Stimulated activated CD4-positive, alpha-beta T cell treated with anti-CD3 and anti-CD28 coated beads, TNF-alpha, amount 100 ng/mL, for 24 hours (primary cell): ENCODE data around the gene ARL8A.
"Not testable (repeated sequence)": the region's sequence is repeated elsewhere in the genome, so short reads cannot be mapped to it uniquely, and the experiment has no call there.

Experiments
- DNase-seq, 3 experiments: peaks; one replicate each; pipeline ENCODE4 v3.0.0-alpha.2; 2020; ENCODE audit warnings: low read depth in 3 of 3

ARL8A gene

DNA sequence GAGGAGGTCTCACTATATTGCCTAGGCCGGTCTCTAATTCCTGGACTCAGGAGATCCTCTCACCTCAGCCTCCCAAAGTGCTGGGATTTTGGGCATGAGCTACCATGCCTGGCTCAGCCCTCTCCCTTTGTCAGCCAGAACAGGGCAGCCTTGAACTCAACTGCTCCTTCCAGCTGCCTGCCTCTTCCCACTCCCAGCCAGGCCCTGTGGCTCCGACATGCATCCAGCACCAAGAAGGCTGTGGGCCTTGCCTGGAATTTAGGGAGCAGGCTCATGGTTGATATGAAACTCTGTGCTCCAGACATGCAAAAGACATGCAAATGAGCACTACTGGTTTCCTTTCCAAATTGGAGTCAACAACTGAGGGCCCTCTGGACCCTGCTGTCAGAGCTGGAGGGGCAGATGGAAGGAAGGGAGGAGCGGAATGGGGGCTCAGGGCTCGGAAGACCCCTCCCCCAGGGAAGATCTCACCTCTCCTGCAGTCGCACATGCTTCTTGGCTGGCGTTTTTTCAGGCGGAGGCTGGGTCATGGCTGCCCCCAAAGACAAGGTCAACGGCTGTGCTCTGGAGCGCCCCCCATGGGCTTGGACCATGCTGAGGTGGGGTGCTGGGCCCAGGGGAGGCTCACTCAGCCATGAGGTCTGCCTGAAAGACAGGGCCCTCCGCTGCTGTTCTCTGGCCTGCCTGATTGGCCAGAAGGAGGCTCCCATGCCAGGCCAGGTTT lies 14.4 kb upstream of the ARL8A start:
- DNase-seq, result peak in 1 of 3 experiments; percentile 44

GRCh38 chr1:202157945-202158344 lies 13.4 kb upstream of the ARL8A start:
- no peak for DNase-seq

GRCh38 chr1:202156590-202156989 lies 12.1 kb upstream of the ARL8A start:
- DNase-seq, result no peak

- DNase-seq, result no peak
Observed at GRCh38 chr1:202155478-202156021, 11.0 kb upstream of the ARL8A start.

DNA sequence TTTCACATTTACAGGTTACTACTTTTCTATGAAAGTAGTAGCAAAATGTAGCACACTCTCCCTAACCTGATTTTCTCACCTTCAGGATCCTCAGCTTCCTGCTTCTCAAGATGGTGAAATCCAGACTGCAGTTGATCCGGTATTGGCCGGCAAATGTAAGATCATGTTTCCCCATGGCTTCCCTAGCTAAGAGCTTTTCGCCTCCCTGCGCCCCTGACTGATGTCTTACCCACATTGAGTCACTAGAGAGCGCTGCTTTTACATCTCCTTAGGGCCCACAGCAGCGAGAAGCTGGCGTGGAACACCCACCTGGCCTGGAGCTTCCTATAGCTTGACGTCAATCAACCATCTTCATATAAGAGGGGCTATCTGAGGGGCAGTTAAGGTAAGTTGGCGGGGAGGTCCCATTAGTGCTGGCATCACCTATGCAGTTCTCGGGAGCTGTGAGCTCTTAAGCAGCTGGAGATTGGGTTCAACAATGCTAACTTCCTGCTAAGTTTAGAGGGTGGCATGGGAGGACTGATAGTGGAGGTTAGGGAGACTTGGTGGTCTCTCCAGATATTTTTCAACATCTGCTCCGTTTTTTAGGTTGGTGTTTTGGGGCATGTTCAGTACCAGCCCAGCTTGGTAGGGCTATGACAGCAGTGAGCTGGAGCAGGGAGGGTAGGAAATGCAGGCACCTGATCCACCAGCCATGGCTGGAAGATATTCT lies 10.4 kb upstream of the ARL8A start:
- peak in 1 of 3 experiments; percentile 37 for DNase-seq

DNA sequence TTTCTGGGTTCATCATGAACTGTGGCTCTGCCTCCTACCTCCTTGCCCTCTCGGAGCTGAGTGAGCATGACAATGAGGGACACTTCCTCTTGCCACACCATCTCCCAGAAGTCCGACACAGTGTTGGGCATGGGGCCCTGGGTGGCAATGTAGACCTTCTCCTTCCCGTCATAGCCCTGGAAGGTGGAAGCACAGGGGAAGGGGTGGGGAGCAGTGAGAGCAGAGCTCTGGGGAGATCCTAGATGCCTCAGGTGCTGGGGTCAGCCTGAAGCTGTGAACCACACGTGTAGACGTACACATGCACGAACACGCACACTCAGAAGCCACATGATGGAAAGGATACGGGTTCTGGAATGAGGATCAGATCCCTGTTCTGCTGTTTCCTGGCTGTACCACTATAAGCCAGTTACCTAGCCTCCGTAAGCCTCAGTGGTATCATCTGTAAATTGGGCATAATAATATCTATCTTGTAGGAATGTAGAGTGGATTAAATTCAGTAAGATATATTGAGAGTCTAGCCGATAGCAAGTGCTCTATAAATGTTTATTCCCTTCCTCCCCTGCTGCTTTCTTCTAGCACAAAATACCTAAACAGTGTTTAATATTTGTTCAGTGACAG lies 9.7 kb upstream of the ARL8A start:
- DNase-seq, result no peak

DNA sequence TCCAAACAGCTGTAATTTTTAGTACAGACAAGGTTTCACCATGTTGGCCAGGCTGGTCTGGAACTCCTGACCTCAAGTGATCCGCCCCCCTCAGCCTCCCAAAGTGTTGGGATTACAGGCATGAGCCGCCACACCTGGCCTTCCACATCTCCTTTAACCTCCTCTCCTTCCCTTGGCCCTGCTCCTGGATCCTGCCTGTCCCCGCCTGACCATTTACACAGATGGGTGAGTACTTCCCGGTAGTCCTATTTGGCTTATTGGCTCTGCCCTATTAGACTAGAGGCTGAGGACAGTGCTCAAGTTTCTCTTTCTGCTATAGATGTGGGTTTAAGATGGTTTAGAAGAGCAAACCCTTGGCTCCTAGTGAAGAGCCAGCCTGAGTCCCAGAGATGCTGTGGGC lies 8.7 kb upstream of the ARL8A start:
- DNase-seq, result no peak

DNA sequence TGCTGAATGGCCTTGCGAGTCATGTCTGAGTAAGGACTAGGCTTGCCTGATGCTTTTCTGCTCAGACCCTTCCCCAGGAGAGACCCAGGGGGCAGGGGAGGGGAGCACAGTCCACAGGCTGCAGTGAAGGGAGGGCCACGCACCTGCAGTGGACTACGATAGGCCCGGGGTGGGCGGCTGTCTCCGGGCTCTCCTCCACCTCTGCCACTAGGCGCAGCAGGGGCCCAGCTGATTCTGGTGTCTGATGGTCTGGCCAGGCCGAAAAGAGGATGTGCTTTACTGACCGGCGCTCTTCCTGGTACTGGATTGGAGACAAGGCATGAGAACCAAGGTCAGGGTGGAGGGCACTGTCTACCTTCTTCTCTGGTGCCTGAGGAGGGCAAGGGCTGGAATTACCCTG lies 7.9 kb upstream of the ARL8A start:
- DNase-seq, result no peak

DNA sequence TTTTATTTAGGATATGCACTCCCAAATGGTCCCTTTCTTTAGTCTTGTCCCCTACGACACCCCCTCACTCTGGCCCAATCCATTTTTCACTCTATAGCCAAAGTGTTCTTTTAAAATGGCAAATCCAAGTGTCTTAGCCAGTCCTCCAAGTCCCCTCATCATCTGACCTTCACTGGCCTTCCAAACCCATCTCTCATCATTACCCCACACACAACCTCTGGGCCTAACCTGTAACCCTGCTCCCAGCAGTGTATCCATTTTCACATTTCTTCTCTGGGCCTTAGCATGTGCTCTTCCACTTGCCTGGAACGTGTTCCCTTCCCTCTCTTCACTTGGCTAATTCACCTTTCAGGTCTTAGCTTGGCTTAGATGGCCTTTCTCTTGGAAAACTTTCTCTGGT lies 6.5 kb upstream of the ARL8A start:
- no peak for DNase-seq

DNA sequence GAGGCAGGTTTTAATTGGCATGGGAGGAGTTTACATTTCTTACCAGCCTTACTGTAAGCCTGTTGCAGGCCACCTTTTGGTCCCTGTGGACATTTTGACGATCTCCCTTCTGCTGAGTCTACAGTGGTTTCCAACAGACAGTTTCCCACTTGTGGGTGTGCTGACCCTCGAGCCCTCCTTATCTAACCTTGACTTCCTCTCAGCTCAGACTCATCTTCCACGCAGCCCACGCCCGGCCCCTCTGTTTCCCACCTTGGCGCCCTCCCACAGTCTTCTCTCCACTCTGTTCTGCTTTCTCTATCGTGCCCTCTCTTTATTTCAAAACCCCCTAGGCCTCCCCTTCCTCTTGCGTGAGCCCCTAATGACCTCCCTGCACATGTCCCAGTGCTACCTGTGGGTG lies 6.1 kb upstream of the ARL8A start:
- DNase-seq, result no peak

DNA sequence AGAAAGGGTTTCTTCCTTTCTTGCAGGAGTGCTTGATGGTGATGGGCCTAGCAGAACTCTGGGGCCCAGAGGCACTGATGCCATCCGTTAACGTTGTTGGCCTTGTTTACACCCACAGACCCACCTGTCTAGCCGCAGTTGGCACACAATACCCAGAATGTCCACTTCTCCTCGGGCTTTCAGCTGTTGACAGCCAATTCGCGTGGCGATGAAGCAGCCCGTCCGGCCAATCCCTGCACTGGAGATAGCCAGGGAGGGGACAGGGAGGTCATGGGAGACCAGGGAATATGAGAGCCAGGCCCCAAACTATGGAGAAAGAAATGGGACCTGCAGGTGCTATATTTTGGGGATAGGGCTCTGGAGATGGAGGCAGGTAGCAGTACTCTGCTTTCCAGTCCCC lies 5.7 kb upstream of the ARL8A start:
- DNase-seq, result no peak

DNA sequence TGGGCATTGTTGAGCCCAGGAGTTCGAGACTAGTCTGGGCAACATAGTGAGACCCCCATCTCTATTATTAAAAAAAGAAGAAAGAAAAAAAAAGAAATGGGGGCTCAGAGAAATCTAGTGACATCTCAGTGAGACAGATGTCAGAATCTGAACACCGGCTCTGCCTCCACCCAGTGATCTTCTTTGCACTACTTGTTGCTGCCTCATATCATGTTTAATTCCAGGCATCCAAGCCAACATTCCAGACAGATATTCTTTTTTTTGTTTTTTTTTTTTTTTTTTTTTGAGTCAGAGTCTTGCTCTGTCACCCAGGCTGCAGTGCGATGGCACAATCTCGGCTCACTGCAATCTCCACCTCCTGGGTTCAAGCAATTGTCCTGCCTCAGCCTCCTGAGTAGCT lies 5.0 kb upstream of the ARL8A start:
- DNase-seq, result no peak

DNA sequence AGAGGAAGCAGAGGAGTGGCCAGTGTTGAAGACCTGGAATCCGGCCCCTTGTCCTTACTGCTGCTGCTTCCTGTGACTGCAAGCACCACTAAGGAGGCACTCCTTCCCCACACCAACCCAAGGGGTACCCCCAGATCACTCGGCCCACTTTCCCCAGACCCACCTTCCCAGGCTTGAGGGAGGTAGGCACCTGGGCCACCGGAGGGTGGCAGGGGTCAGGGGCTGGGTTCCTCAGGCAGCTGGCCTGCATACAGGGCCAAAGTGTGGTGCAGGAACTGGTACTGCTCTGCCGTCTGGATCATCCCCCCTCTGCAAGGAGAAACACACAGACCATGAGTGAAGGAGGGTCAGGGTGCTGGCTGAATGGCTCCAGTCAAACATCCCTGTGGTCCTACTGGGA lies 3.9 kb upstream of the ARL8A start:
- no peak for DNase-seq

DNA sequence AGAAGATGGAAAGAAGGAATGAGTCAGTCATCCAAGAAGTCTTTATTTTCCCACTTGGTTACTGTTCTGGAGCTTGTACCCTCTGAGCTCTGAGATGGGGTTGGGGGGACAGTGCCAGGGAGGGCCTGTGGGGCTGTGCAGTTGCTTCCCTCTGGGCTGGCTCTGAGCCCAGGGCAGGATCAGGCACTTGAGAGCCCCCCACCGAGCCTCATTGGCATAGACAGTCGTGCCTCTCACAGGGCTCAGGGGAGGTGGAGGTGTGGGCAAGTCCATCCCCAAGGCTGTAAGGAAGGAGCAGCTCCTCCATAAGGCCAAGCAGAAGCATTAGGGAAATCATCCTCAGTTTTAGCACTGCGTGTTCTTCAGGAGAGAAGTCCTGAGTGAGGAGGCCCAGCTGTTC lies 2.5 kb upstream of the ARL8A start:
- DNase-seq, result no peak

DNA sequence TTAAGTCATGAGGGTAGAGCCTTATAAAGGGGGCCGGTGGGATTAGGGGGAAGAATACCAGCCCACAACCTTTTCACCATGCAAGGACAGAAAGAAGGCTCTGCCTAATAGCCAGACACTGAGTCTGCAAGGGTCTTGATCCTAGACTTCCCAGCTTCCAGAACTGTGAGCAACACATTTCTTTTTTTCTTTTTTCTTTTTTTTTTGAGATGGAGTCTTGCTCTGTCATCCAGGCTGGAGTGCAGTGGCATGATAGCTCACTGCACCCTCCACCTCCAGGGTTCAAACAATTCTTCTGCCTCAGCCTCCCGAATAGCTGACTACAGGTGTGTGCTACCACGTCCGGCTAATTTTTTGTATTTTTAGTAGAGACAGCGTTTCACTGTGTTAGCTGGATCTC lies 1.7 kb upstream of the ARL8A start:
- no peak for DNase-seq

- not testable (repeated sequence) for DNase-seq
Observed at GRCh38 chr1:202145744-202146140, 1.2 kb upstream of the ARL8A start.

DNA sequence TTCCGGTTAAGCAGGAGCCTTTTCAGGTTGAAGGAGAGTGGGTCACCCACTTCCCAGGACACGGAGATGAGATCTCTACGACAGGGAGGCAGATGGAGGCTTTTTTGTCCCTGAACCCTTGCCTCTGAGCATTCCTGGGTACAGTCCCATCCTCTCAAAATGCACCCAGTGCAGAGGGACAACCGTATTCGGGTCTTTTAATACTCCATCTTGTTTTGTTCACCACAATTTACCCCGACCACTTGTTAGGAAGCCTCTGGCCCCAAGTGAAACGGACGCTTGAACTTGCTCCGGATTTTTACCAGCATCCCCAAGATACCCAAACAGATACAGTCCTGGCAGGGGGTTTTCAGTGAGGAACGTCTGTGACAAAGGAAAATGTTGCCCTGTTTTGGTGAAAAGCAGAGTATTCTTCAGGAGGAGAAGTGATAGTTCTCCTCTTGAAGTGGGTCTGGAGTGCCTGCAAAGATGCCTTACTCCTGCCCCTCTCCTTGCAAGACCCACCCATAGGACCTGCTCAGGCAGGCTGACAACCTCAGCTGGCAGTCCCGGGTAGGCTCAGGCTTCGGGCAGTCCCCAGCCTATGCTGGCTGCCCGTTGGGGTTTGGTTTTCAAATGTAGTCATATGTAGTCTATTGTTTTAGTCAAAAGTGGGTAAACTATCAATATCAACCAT lies 669 bp upstream of the ARL8A start:
- peak in 1 of 3 experiments; percentile 39 for DNase-seq

- peak in 1 of 3 experiments; percentile 32 for DNase-seq
Observed at GRCh38 chr1:202143768-202144401, 652 bp downstream of the ARL8A start.

DNA sequence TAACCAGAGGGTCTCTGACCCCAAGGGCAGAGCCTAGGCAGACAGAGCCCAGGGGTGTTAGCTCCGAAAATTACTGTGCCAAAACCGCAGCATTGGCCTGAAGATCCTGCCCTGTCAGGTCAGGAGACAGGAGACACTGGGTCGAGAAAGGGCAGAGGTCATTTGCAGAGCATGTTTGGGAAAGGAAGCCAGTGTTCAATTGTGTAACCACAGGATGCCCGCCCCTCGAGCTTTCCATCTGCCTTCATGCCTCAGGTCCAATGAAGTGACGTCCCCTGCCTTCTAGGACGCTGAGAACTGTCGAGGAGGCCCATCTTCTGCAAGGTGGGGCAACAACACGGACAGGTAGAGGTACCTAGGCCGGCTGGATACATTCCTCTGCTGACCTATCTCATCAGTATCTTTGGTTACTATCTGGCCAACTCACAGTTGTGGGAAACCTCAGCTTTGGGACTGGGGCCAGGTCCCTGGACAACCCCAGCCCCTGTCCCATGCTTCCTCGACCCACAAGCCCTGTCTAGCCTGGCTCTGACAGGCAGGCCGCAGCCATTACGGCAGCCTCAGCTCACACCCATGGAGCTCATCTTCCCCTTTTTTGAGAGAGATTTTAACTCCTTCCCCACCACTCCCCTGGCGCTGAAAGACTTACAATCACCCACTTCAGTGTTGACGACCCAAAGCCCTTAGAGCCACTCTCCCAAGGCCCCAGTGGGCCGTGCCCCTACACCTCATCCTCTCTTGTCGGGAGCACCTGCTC lies 1.3 kb downstream of the ARL8A start:
- no peak for DNase-seq

DNA sequence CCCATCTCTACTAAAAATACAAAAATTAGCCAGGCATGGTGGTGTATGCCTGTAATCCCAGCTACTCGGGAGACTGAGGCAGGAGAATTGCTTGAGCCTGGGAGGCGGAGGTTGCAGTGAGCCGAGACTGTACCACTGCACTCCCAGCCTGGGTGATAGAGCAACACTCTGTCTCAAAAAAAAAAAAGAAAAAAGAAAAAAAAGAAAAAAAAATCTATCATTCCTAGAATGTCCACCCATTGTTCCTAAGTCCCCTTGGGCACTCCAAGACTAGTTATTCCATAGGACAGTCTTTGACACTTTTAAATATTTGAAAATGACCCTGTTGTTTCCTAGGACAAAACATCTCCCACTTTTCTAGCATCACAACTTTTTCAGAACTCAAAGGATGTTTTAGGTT lies 3.1 kb downstream of the ARL8A start:
- not testable (repeated sequence) for DNase-seq

DNA sequence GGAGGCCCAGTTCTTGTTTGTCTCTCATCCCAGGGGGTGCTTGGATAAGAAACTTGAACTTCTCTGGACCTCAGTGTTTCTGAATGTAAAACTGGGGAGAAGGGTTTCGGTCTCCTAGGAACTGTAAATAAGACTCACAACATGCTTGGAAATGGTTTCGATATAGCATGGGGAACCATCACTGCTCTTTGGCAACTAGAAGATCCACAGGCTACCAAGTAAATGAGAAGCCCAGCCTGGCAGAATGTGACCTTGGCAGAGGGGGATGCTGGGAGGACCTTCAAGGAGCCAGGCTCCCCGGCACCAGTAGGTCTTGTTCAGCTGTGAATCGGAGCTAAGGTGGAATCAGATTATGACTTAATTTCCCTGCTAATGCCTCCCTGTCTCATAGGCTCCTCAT lies 3.7 kb downstream of the ARL8A start:
- no peak for DNase-seq
